Activated CD4-positive, CD25-positive, alpha-beta regulatory T cell (primary cell): Measurements from ENCODE around the gene ABCA5.
"Not testable (repeated sequence)": the region's sequence is repeated elsewhere in the genome, so short reads cannot be mapped to it uniquely, and the experiment has no call there.

Experiments
- DNase-seq, 4 experiments: peaks; one replicate each; lab custom pipeline; 2025; lab: John Stamatoyannopoulos, UW

Gene ABCA5

DNA sequence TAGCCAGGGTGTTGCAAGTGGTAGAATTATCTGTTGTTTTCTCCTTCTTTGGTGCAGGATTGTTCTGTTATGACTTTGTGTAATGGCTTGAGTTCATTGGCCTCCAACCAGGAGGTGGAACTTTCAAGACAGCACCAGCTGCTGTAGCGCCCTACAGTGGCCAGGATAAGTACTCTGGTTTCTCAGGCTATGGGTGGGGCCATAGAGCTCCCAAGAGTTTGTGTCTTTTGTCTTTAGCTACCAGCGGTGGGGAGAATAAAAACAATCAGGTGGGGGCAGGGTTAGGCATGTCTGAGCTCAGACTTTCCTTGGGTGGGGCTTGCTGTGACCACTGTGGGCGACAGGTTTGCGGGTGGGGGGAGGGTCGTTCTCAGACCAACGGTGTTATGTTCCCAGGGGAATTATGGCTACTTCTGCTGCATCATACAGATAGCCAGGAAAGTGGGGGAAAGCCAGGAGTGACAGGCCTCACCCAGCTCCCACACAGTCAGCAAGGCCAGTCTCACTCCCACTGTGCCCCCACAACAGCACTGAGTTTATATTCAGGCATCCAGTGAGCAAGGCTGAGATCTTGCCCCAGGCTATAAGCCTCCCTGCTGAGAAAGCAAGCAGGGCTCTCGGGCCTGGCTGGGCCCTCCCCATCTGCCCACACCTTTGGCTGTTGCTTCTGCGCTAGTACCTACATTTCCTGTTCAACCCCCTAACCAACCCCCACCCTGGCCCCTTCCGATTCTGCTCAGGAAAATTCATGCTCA lies 113.7 kb downstream of the ABCA5 start:
- DNase-seq: no peak

DNA sequence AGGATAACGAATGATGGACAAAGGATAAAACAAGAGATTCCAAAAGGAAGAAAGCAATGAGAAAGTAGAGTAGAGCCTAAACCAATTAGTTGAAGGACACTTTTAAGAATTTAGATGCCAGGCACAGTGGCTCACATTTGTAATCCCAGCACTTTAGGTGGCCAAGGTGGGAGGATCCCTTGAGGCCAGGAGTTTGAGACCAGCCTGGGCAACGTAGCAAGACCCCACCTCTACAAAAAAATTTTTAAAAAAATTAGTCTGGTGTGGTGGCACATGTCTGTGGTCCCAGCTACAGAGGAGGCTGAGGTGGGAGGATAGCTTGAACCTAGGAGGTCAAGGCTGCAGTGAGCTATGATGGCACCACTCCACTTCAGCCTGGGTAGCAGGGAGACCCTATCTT lies 118.3 kb downstream of the ABCA5 start:
- no peak for DNase-seq

DNA sequence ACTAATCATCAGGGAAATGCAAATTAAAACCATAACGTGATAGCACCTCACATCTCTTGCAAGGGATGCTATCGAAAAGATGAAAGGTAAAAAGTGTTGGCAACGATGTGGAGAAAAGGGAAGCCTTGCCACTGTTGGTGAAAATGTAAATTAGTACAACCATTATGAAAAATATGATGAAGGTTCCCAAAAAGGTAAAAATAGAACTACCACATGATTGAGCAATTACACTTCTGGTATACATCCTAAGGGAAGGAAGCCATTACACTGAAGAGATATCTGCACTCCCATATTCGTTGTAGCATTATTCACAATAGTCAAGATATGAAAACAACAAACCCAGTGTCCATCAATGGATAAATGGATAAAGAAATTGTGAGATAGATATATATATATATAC lies 119.8 kb downstream of the ABCA5 start:
- DNase-seq: no peak

DNA sequence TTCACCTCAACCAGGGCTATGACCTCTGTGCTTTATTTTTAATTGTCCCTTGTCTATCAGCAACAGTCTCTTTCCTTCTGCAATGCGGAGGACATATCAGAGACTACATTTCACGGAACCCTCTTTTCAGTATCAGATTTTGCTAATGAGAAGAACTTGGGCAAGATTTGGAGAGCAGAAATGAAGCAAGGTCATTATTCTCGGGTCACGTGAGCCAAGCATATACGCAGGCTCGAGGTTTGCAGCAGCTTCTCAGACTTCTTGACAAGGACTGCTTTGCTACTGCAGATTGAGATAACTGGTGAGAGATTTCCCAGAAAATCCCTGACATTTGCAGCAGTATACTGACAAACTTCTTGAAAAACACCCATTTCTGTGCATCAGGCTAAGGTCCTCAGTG lies 128.7 kb downstream of the ABCA5 start:
- DNase-seq: no peak

DNA sequence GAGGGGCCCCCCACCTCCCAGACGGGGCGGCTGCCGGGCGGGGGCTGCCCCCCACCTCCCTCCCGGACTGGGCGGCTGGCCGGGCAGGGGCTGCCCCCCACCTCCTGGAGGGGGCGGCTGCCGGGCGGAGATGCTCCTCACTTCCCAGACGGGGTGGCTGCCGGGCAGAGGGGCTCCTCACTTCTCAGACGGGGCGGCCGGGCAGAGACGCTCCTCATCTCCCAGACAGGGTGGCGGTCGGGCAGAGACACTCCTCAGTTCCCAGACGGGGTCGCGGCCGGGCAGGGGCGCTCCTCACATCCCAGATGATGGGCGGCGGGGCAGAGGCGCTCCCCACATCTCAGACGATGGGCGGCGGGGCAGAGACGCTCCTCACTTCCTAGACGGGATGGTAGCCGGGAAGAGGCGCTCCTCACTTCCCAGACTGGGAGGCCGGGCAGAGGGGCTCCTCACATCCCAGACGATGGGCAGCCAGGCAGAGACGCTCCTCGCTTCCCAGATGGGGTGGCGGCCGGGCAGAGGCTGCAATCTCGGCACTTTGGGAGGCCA lies 130.8 kb downstream of the ABCA5 start:
- not testable (repeated sequence) for DNase-seq
